HG02981 (cell line): ENCODE measurements around the gene MUCL3.
"Not testable (repeated sequence)": the region's sequence is repeated elsewhere in the genome, so short reads cannot be mapped to it uniquely, and the experiment has no call there.

Experiments used
- ATAC-seq: cut with Tn5 transposase; IDR thresholded peaks from one replicate; pipeline ENCODE4 v1.9.1; 2021; ENCODE audit warnings: mild to moderate bottlenecking, moderate library complexity; ENCODE audit not compliant: unreplicated experiment

MUCL3 gene

GRCh38 chr6:30912746-30913520, 27.8 kb upstream of the MUCL3 start:
- no peak for ATAC-seq

DNA sequence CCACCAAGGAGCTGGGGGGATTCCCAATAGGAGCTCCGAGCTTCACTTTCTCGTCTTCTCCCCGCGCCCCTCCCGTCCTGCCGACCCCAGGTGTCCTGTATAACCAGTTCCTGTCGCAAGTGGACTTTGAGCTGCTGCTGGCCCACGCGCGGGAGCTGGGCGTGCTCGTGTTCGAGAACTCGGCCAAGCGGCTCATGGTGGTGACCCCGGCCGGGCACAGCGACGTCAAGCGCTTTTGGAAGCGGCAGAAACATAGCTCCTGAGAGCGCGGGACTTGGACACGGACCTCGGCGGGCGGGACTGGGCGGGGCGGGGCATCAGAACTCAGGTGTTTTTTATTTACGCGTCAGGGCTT, 27.1 kb upstream of the MUCL3 start:
- no peak for ATAC-seq

DNA sequence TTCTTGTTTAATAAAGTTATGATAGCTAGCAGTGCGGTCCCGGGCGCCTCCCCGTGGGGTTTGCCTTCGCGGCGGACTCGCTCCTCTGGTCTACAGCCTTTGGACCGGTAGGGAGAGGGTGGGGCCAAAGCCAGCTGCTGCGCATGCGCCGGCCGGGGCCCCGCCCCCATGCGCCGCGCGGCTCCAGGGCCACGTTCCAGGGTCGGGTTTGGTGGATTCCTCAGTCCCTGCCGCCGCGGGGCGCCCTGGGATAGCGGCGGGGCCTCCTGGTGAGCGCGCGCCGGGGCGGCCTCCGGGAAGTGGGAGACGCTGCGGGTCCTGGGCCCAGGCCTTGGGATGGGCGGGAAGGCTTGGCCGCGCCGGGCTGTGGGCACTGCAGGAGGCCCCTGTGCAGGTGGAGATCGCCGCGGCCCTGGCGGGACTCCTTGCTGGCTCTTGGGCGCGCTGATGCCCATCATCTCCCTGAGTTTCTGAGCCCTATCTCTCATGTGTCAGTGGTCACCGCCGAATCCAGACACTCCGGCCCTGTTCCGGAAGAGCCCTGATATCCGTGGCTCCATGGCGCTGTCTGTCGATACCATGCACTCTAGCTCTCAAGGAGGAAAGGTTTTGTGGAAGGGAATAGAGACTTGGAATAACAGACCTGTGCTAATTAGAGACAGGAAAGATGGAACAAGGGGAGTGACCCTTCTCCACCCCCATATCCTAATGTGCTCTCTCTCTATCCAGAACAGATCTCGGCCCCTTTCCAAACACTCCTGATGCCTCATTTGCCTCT, 26.5 kb upstream of the MUCL3 start, which contains the start of gene VARS2:
VARS2 (plus strand) TSS at position 163 of the 778 bp plus-strand sequence; CDS start at position 762, 599 bp downstream.
- ATAC-seq = peak; percentile 76

GRCh38 chr6:30914854-30915590, 25.8 kb upstream of the MUCL3 start:
- no peak for ATAC-seq

DNA sequence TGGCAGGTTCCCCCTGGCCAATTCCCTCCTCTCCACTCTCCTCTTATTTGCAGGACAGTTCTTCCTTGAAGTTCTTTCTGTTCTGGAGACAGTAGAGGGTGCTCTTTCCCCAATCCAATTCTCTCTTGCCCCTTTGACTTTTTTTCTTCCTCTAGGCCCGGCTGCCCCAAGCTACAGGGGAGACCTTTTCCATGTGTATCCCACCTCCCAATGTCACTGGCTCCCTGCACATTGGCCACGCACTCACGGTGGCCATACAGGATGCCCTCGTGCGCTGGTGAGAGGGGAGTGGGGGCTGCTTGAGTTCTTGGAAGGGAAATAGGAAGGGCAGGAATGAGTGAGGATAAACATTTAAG, 25.2 kb upstream of the MUCL3 start:
- ATAC-seq = no peak

- ATAC-seq = no peak
Measured at GRCh38 chr6:30917041-30917440, 23.7 kb upstream of the MUCL3 start.

- no peak for ATAC-seq
Measured at GRCh38 chr6:30917487-30917886, 23.3 kb upstream of the MUCL3 start.

DNA sequence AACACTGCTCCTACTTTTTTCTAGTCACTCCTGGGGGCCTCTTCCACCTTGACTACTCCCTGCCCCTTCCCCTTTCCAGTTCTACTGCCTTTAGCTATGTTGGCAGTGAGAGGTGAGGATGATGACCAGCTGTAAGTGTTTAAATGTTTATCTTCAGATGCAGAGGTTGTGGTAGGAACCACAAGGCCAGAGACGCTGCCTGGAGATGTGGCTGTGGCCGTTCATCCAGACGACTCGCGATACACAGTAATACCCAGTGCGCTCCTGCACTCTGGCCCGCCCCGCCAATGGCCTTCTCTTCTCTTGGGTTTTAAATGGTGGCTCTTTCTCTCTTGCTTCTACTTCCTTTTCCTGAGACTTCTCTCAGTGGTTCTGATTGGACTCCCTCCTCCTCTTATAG, 22.1 kb upstream of the MUCL3 start:
- ATAC-seq = no peak

DNA sequence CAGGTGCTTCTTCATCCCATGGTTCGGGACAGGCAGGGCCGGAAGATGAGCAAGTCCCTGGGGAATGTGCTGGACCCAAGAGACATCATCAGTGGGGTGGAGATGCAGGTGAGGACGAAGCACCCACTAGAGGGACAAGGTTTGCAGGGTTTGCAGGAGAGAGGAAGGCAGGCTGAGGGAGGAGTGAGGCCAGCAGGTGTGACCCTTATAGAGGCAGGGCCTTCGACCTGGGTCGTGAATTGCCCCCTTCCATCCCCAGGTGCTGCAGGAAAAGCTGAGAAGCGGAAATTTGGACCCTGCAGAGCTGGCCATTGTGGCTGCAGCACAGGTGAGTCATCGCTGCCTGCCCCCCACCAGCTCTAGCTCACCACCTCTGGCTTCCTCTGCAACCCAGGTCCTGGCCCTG, 18.3 kb upstream of the MUCL3 start:
- ATAC-seq = no peak

DNA sequence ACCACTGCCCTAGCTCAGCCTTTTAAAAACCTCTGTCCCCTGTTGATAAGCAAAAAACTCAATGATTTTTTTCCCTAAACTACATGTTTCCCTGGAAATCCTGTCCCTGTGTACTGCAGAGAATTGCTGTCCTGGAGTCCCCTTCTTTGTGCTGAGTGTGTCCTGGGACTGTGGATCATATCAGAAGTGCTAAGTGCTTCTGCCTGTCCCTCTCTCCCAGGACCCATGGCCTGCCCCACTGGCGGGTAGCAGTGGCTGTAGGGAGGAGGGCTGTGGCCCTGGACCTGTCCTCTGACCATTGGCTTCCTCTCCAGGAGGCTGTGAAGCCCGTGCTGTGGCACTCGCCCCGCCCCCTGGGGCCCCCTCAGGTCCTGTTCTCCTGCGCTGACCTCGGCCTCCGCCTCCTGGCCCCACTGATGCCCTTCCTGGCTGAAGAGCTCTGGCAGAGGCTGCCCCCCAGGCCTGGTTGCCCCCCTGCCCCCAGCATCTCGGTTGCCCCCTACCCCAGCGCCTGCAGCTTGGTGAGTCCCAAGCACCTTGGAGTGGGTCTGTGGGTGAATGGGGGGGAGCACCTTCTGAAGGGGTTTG, 16.6 kb upstream of the MUCL3 start:
- not testable (repeated sequence) for ATAC-seq

GRCh38 chr6:30926644-30927043, 14.1 kb upstream of the MUCL3 start:
- ATAC-seq = no peak

DNA sequence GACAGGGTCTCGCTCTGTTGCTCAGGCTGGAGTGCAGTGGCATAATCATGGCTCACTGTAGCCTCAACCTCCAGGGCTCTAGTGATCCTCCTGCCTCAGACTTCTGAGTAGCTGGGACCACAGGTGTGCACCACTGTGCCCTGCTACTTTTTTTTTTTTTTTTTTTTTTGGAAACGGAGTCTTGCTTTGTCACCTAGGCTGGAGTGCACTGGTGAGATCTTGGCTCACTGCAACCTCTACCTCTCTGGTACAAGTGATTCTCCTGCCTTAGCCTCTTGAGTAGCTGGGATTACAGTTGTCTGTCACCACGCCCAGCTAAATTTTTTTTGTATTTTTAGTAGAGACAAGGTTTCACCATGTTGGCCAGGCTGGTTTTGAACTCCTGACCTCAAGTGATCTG, 13.7 kb upstream of the MUCL3 start:
- ATAC-seq = not testable (repeated sequence)

DNA sequence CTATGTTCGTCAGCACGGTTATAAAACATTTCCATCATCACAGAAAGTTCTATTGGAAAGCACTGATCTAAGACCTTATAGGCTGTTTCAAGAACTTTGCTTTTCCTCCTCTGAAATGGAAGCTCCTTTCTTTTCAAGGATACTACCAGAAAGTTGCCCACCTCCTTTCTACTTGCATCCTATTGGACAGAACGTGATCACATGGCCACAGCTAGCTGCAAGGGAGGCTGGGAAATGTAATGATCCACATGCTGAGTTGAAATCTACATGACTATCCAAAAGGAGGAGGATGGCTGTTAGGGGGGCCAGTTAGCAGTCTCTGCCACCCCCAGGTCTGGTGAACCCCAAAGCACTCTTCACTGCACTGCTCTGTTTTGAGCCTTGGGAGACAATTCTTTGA, 12.1 kb upstream of the MUCL3 start:
- ATAC-seq = no peak

DNA sequence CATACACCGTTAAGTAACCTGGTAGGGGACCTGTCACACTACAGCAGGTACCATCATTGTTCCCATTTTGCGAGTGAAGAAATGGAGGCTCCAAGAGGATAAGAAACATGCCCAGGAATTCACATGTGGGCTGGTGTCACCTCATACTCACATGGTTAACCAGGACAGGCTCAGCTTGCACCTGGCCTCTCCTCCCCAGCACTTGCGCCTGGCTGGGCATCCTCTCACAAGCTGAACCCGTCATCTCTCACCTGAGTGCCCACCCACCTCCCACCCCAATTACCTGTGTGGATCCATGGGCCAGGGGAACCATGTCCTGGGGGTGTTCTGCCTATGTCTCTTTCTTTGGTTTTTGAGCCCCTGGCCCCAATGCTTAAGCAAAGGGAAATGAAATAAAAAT, 10.3 kb upstream of the MUCL3 start:
- ATAC-seq = no peak

DNA sequence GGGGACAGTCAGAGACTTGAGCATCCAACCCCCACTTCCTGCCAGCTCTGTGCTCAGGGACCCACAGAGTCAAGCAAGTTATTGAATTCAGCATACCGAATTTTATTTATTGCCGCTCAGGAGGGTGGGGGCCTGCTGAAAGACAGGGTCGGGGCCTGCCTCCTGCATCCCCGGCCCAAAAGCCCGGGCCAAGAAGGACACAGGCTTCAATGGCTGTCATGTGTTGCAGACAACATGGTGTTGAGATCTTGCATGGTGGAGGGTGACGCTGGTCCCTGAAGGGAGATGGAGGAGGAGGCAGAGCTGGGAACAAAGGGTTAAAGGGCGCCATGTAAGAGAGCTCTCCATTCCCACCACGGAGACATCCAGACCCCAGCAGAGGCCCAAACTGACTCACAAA, 9.5 kb upstream of the MUCL3 start:
- ATAC-seq = no peak

- no peak for ATAC-seq
Measured at GRCh38 chr6:30931969-30932645, 8.7 kb upstream of the MUCL3 start, which contains the start of gene SFTA2. Gene SFTA2 (minus strand): TSS chr6:30932170. CDS start chr6:30932096, 74 bp downstream.

DNA sequence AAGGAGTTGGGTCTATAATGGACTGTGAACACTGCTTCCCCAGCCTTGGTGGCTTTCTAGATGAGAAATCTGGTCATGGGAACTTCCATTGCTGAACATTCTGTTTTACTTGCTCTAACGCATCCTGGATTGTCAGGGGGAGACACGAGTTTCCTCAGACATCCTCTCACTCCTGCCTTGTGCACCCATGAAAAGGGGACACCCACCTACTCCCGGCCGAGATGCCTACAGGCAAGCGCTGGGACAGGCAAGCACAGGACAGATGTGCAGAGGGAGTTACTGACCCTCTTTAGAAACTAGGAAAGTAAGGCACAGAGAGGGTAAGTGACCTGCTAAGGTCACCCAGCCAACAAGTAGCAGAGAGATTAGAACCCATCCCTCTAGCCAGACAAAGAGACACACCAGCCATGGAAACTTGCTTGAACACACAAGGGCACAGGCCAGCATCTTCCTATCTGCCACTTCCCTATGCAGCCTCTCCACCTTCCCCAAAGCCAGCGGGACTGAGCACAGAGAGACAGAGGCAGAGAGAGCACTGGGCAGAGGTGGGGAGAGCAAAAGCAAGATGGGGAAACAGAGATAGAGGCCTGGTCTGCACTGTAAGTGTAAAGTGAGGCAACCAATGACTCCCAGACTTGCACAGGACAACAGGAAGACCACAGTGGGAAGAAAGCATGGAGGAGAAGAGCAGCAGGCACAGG, 8.0 kb upstream of the MUCL3 start:
- ATAC-seq = no peak

DNA sequence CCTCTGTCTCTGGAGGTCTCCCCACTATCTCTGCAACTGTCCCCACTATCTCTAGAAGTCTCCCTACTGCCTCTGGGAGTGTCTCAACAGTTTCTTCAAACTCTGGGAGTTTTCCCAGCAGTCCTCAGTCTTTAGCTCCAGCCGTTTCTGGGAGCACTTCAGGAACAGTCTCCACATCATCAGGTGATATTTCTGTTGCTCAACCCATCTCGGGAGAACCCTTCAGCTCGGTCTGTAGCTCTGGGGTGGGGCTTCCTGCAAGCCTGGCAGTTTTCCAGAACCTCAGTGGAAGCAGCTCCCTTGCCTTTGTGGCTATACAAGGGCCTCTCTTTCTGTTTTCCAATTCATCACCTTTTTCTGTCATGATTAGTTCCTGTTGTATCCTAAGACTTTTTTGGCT, 5.8 kb upstream of the MUCL3 start:
- no peak for ATAC-seq

- ATAC-seq = no peak
Measured at GRCh38 chr6:30937265-30937664, 3.5 kb upstream of the MUCL3 start.

DNA sequence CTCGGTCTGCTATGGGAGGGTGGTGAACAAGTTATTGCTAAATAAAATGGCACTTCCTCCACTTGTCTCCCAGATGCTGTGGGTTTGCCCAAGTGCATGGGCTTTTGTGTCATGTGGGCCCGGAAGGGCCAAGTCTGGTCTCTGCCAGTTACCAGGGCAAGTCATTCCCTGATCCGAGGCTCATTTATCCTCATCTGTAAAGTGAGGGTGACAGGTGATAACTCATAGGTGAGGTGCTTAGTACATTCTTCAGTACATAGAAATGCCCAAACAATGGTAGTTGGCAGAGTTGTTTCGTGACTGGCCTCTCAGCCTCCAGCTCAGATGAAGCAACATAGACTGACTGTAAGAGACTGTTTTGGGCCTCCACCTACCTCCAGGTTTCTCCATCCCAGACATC, 2.0 kb upstream of the MUCL3 start:
- ATAC-seq = no peak
